ENCODE results near the gene PLPPR1.

PLPPR1 gene

GRCh38 chr9:101201630-101202029, 173.1 kb downstream of the PLPPR1 start:
- Histone ChIP-seq H3K9ac (ENCODE audit: low read length) (no peak overlapping the region), H3K36me3 (ENCODE audit: control insufficient read depth, insufficient read depth, low read length) (no peaks in the 10 kb centered on the region), H3K9me3 (ENCODE audit: control insufficient read depth, insufficient read depth, low read depth, low read length) (no peaks in the 10 kb centered on the region), H3K4me1 (ENCODE audit: control insufficient read depth, insufficient read depth, low read length) (no peaks in the 10 kb centered on the region), H3K4me3 (ENCODE audit: low read depth, low read length) (no peak overlapping the region), H3K27ac (ENCODE audit: low read depth, low read length) (no peak overlapping the region), H3K27me3 (ENCODE audit: control insufficient read depth, insufficient read depth, low read length) (no peaks in the 10 kb centered on the region)

- Histone ChIP-seq H3K27me3 (ENCODE audit: control insufficient read depth, insufficient read depth, low read length) (no peaks in the 10 kb centered on the region), H3K9me3 (ENCODE audit: control insufficient read depth, insufficient read depth, low read depth, low read length) (no peaks in the 10 kb centered on the region), H3K4me3 (ENCODE audit: low read depth, low read length) (no peak overlapping the region), H3K9ac (ENCODE audit: low read length) (no peak overlapping the region), H3K36me3 (ENCODE audit: control insufficient read depth, insufficient read depth, low read length) (no peaks in the 10 kb centered on the region), H3K27ac (ENCODE audit: low read depth, low read length) (no peak overlapping the region), H3K4me1 (ENCODE audit: control insufficient read depth, insufficient read depth, low read length) (no peaks in the 10 kb centered on the region)
Observed at GRCh38 chr9:101209670-101210069, 181.1 kb downstream of the PLPPR1 start.

- no peak overlapping the region for H3K27ac ChIP-seq (ENCODE audit: low read depth, low read length)
- no peak overlapping the region for H3K9ac ChIP-seq (ENCODE audit: low read length)
- H3K9me3 ChIP-seq (ENCODE audit: control insufficient read depth, insufficient read depth, low read depth, low read length), result no peaks in the 10 kb centered on the region
- H3K27me3 ChIP-seq (ENCODE audit: control insufficient read depth, insufficient read depth, low read length), result no peaks in the 10 kb centered on the region
- H3K4me1 ChIP-seq (ENCODE audit: control insufficient read depth, insufficient read depth, low read length), result no peaks in the 10 kb centered on the region
- H3K36me3 ChIP-seq (ENCODE audit: control insufficient read depth, insufficient read depth, low read length), result no peaks in the 10 kb centered on the region
- no peak overlapping the region for H3K4me3 ChIP-seq (ENCODE audit: low read depth, low read length)
Observed at GRCh38 chr9:101212661-101213060, 184.1 kb downstream of the PLPPR1 start.

GRCh38 chr9:101219030-101219429, 190.5 kb downstream of the PLPPR1 start:
- Histone ChIP-seq H3K36me3 (ENCODE audit: control insufficient read depth, insufficient read depth, low read length) (no peaks in the 10 kb centered on the region), H3K4me1 (ENCODE audit: control insufficient read depth, insufficient read depth, low read length) (no peaks in the 10 kb centered on the region), H3K9ac (ENCODE audit: low read length) (no peak overlapping the region), H3K9me3 (ENCODE audit: control insufficient read depth, insufficient read depth, low read depth, low read length) (no peaks in the 10 kb centered on the region), H3K27me3 (ENCODE audit: control insufficient read depth, insufficient read depth, low read length) (no peaks in the 10 kb centered on the region), H3K27ac (ENCODE audit: low read depth, low read length) (no peak overlapping the region), H3K4me3 (ENCODE audit: low read depth, low read length) (no peak overlapping the region)

- no peaks in the 10 kb centered on the region for H3K9me3 ChIP-seq (ENCODE audit: control insufficient read depth, insufficient read depth, low read depth, low read length)
- H3K36me3 ChIP-seq (ENCODE audit: control insufficient read depth, insufficient read depth, low read length), result no peaks in the 10 kb centered on the region
- H3K4me3 ChIP-seq (ENCODE audit: low read depth, low read length), result no peak overlapping the region
- no peaks in the 10 kb centered on the region for H3K27me3 ChIP-seq (ENCODE audit: control insufficient read depth, insufficient read depth, low read length)
- H3K4me1 ChIP-seq (ENCODE audit: control insufficient read depth, insufficient read depth, low read length), result no peaks in the 10 kb centered on the region
- no peak overlapping the region for H3K9ac ChIP-seq (ENCODE audit: low read length)
- H3K27ac ChIP-seq (ENCODE audit: low read depth, low read length), result no peak overlapping the region
Observed at GRCh38 chr9:101220341-101220740, 191.8 kb downstream of the PLPPR1 start.

GRCh38 chr9:101225271-101225670, 196.7 kb downstream of the PLPPR1 start:
- peaks cover 2% of the 10 kb centered on the region; the same call in 1 of the 2 replicates for H3K4me1 ChIP-seq (ENCODE audit: control insufficient read depth, insufficient read depth, low read length)
- no peak overlapping the region for H3K27ac ChIP-seq (ENCODE audit: low read depth, low read length)
- no peak overlapping the region for H3K9ac ChIP-seq (ENCODE audit: low read length)
- H3K9me3 ChIP-seq (ENCODE audit: control insufficient read depth, insufficient read depth, low read depth, low read length), result no peaks in the 10 kb centered on the region
- H3K36me3 ChIP-seq (ENCODE audit: control insufficient read depth, insufficient read depth, low read length), result no peaks in the 10 kb centered on the region
- H3K27me3 ChIP-seq (ENCODE audit: control insufficient read depth, insufficient read depth, low read length), result no peaks in the 10 kb centered on the region
- no peak overlapping the region for H3K4me3 ChIP-seq (ENCODE audit: low read depth, low read length)

GRCh38 chr9:101226161-101226560, 197.6 kb downstream of the PLPPR1 start:
- no peaks in the 10 kb centered on the region for H3K36me3 ChIP-seq (ENCODE audit: control insufficient read depth, insufficient read depth, low read length)
- H3K27me3 ChIP-seq (ENCODE audit: control insufficient read depth, insufficient read depth, low read length), result no peaks in the 10 kb centered on the region
- no peaks in the 10 kb centered on the region for H3K9me3 ChIP-seq (ENCODE audit: control insufficient read depth, insufficient read depth, low read depth, low read length)

GRCh38 chr9:101226803-101227202, 198.3 kb downstream of the PLPPR1 start:
- H3K9me3 ChIP-seq (ENCODE audit: control insufficient read depth, insufficient read depth, low read depth, low read length), result no peaks in the 10 kb centered on the region
- H3K4me1 ChIP-seq (ENCODE audit: control insufficient read depth, insufficient read depth, low read length), result peaks cover 8% of the 10 kb centered on the region; the same call in 1 of the 2 replicates
- H3K4me3 ChIP-seq (ENCODE audit: low read depth, low read length), result no peak overlapping the region
- H3K36me3 ChIP-seq (ENCODE audit: control insufficient read depth, insufficient read depth, low read length), result no peaks in the 10 kb centered on the region
- no peaks in the 10 kb centered on the region for H3K27me3 ChIP-seq (ENCODE audit: control insufficient read depth, insufficient read depth, low read length)
- H3K9ac ChIP-seq (ENCODE audit: low read length), result no peak overlapping the region
- H3K27ac ChIP-seq (ENCODE audit: low read depth, low read length), result no peak overlapping the region

More at GRCh38 chr9:101226161-101226560, 197.6 kb downstream of the PLPPR1 start:
- Histone ChIP-seq H3K4me1 (ENCODE audit: control insufficient read depth, insufficient read depth, low read length) (peaks cover 7% of the 10 kb centered on the region; the same call in 1 of the 2 replicates), H3K9ac (ENCODE audit: low read length) (no peak overlapping the region), H3K27ac (ENCODE audit: low read depth, low read length) (no peak overlapping the region), H3K4me3 (ENCODE audit: low read depth, low read length) (no peak overlapping the region)

GRCh38 chr9:101229606-101230005, 201.1 kb downstream of the PLPPR1 start:
- Histone ChIP-seq H3K36me3 (ENCODE audit: control insufficient read depth, insufficient read depth, low read length) (no peaks in the 10 kb centered on the region), H3K4me3 (ENCODE audit: low read depth, low read length) (no peak overlapping the region), H3K9ac (ENCODE audit: low read length) (no peak overlapping the region), H3K27ac (ENCODE audit: low read depth, low read length) (no peak overlapping the region), H3K27me3 (ENCODE audit: control insufficient read depth, insufficient read depth, low read length) (no peaks in the 10 kb centered on the region), H3K4me1 (ENCODE audit: control insufficient read depth, insufficient read depth, low read length) (peaks cover 15% of the 10 kb centered on the region; the same call in 1 of the 2 replicates), H3K9me3 (ENCODE audit: control insufficient read depth, insufficient read depth, low read depth, low read length) (no peaks in the 10 kb centered on the region)

GRCh38 chr9:101232405-101232977, 204.0 kb downstream of the PLPPR1 start:
- Histone ChIP-seq H3K27me3 (ENCODE audit: control insufficient read depth, insufficient read depth, low read length) (no peaks in the 10 kb centered on the region), H3K9me3 (ENCODE audit: control insufficient read depth, insufficient read depth, low read depth, low read length) (no peaks in the 10 kb centered on the region), H3K36me3 (ENCODE audit: control insufficient read depth, insufficient read depth, low read length) (no peaks in the 10 kb centered on the region), H3K4me1 (ENCODE audit: control insufficient read depth, insufficient read depth, low read length) (peaks cover 22% of the 10 kb centered on the region), H3K27ac (ENCODE audit: low read depth, low read length) (no peak overlapping the region), H3K4me3 (ENCODE audit: low read depth, low read length) (no peak overlapping the region), H3K9ac (ENCODE audit: low read length) (no peak overlapping the region)

GRCh38 chr9:101235105-101235866, 206.8 kb downstream of the PLPPR1 start:
- Histone ChIP-seq H3K36me3 (ENCODE audit: control insufficient read depth, insufficient read depth, low read length) (no peaks in the 10 kb centered on the region), H3K27me3 (ENCODE audit: control insufficient read depth, insufficient read depth, low read length) (no peaks in the 10 kb centered on the region), H3K4me3 (ENCODE audit: low read depth, low read length) (no peak overlapping the region), H3K9me3 (ENCODE audit: control insufficient read depth, insufficient read depth, low read depth, low read length) (no peaks in the 10 kb centered on the region), H3K27ac (ENCODE audit: low read depth, low read length) (no peak overlapping the region), H3K9ac (ENCODE audit: low read length) (no peak overlapping the region), H3K4me1 (ENCODE audit: control insufficient read depth, insufficient read depth, low read length) (peaks cover 20% of the 10 kb centered on the region)
